Astrocyte (in vitro differentiated cells and primary cell): ENCODE data around the gene DFFB. TPM values are rescaled to one million over a fixed set of nuclear protein-coding genes. Genes with fewer than 3 reads are reported as not detected.

Experiments used
- DNase-seq: peaks from one replicate; pipeline ENCODE4 v3.0.0-alpha.2; 2010; ENCODE audit warnings: low read depth
- FAIRE-seq: peaks from 2 replicates; lab custom pipeline; 2011; peaks lifted over from hg19 to GRCh38; lab: Jason Lieb, UNC
- H2AFZ ChIP-seq: 2 replicates; pipeline ENCODE4 v1.6.0; 2012; ENCODE audit warnings: low read depth, low read length, inconsistent platforms
- H3K27ac ChIP-seq: 2 replicates; pipeline ENCODE4 v1.5.1; 2011; ENCODE audit warnings: low read depth, low read length, inconsistent platforms
- H3K27me3 ChIP-seq: 2 replicates; pipeline ENCODE4 v1.6.0; 2011; ENCODE audit warnings: low read length, inconsistent platforms; ENCODE audit not compliant: insufficient read depth
- H3K36me3 ChIP-seq: 2 replicates; pipeline ENCODE4 v1.5.1; 2011; ENCODE audit warnings: low read length, inconsistent platforms; ENCODE audit not compliant: insufficient read depth
- H3K4me1 ChIP-seq: 2 replicates; pipeline ENCODE4 v1.5.1; 2011; ENCODE audit warnings: low read length, inconsistent platforms; ENCODE audit not compliant: insufficient read depth
- H3K4me2 ChIP-seq: 2 replicates; pipeline ENCODE4 v1.6.0; 2012; ENCODE audit warnings: low read length, inconsistent platforms
- H3K4me3 ChIP-seq: 2 replicates; pipeline ENCODE4 v1.5.1; 2011; ENCODE audit warnings: low read depth, mild to moderate bottlenecking, low read length, inconsistent platforms; ENCODE audit not compliant: insufficient read depth
- H3K79me2 ChIP-seq: 2 replicates; pipeline ENCODE4 v1.6.0; 2012; ENCODE audit warnings: mild to moderate bottlenecking, low read length, inconsistent platforms; ENCODE audit not compliant: insufficient read depth
- H3K9ac ChIP-seq: 2 replicates; pipeline ENCODE4 v1.6.0; 2012; ENCODE audit warnings: mild to moderate bottlenecking, low read length, inconsistent platforms
- H3K9me3 ChIP-seq: 2 replicates; pipeline ENCODE4 v1.5.1; 2012; ENCODE audit warnings: low read depth, mild to moderate bottlenecking, low read length, inconsistent platforms; ENCODE audit not compliant: insufficient read depth
- H4K20me1 ChIP-seq: 2 replicates; pipeline ENCODE4 v1.6.0; 2012; ENCODE audit warnings: low read length, inconsistent platforms; ENCODE audit not compliant: insufficient read depth
- H3K27ac Mint-ChIP-seq: one replicate; pipeline ENCODE4 v1.8.0; 2021; ENCODE audit warnings: mild to moderate bottlenecking, mixed read lengths; ENCODE audit not compliant: unreplicated experiment
- H3K27me3 Mint-ChIP-seq: one replicate; pipeline ENCODE4 v1.8.0; 2021; ENCODE audit warnings: low read depth, mixed read lengths; ENCODE audit not compliant: unreplicated experiment
- H3K36me3 Mint-ChIP-seq: one replicate; pipeline ENCODE4 v1.8.0; 2021; ENCODE audit warnings: low read depth, mixed read lengths; ENCODE audit not compliant: unreplicated experiment
- H3K4me1 Mint-ChIP-seq: one replicate; pipeline ENCODE4 v1.8.0; 2021; ENCODE audit warnings: low read depth, mixed read lengths; ENCODE audit not compliant: unreplicated experiment
- H3K4me3 Mint-ChIP-seq: one replicate; pipeline ENCODE4 v1.8.0; 2021; ENCODE audit warnings: mild to moderate bottlenecking, moderate library complexity, mixed read lengths; ENCODE audit not compliant: unreplicated experiment
- H3K9me3 Mint-ChIP-seq: one replicate; pipeline ENCODE4 v1.8.0; 2021; ENCODE audit warnings: mild to moderate bottlenecking, mixed read lengths; ENCODE audit not compliant: unreplicated experiment
- CTCF ChIP-seq: IDR thresholded peaks from 2 replicates; pipeline ENCODE4 v1.5.1; 2011; ENCODE audit warnings: low read depth, mild to moderate bottlenecking, inconsistent platforms, low read length, moderate library complexity; ENCODE audit not compliant: insufficient read depth
- EZH2 ChIP-seq: IDR thresholded peaks from 2 replicates; pipeline ENCODE4 v1.6.1; 2012; ENCODE audit warnings: mild to moderate bottlenecking, low read length, inconsistent platforms; ENCODE audit not compliant: insufficient read depth
- total RNA-seq: library from RNA; stranded (reverse); gene quantifications from 2 replicates; pipeline ENCODE4 v1.2.1, GENCODE V29; 2021

DFFB gene
- total RNA-seq, 1 donor from 2014 or later: 7.4 TPM

DNA sequence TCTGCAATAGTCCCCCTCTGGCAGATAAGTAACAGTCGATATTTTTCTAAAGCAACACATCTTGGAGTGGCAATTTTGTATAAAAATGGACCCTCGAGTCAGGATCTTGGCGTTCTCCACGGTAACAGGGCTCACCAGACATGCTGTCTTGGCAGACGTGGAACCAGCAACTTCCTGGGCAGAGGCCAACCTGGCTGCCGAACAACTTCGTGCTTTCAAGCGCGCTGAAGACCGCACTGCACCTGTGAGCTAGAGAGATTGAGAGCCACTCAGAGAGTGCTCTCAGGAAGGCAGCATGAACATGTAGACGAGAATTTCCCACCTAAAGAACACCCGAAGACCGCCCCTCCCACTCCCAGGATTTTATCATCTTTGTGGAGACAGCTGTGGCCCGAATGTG, 35.5 kb downstream of the DFFB start:
- DNase-seq (no peak), FAIRE-seq (no peak)
- Histone ChIP-seq H3K9ac (no peak overlapping the region), H3K4me2 (no peak overlapping the region), H3K27me3 (no peaks in the 10 kb centered on the region), H2AFZ (no peak overlapping the region), H3K79me2 (peaks cover 57% of the 10 kb centered on the region), H3K9me3 (no peaks in the 10 kb centered on the region), H4K20me1 (peaks cover 44% of the 10 kb centered on the region), H3K4me3 (no peak overlapping the region), H3K4me1 (no peaks in the 10 kb centered on the region), H3K36me3 (peaks cover 22% of the 10 kb centered on the region), H3K27ac (no peak overlapping the region)
- Mint-ChIP-seq H3K4me1 (peaks cover 17% of the 10 kb centered on the region), H3K4me3 (no peak overlapping the region), H3K27me3 (no peaks in the 10 kb centered on the region), H3K9me3 (peaks cover 2% of the 10 kb centered on the region), H3K27ac (no peak overlapping the region), H3K36me3 (peaks cover 15% of the 10 kb centered on the region)
- TF ChIP-seq CTCF (no peak), EZH2 (no peak)

- Histone ChIP-seq H2AFZ (no peak overlapping the region), H3K4me3 (no peak overlapping the region), H3K4me1 (no peaks in the 10 kb centered on the region), H3K79me2 (peaks cover 61% of the 10 kb centered on the region), H3K36me3 (peaks cover 18% of the 10 kb centered on the region), H3K27ac (no peak overlapping the region), H3K9ac (no peak overlapping the region), H3K9me3 (no peaks in the 10 kb centered on the region), H3K27me3 (no peaks in the 10 kb centered on the region), H4K20me1 (peaks cover 48% of the 10 kb centered on the region), H3K4me2 (no peak overlapping the region)
- H3K27ac Mint-ChIP-seq: no peak overlapping the region
- peaks cover 13% of the 10 kb centered on the region for H3K36me3 Mint-ChIP-seq
- no peaks in the 10 kb centered on the region for H3K27me3 Mint-ChIP-seq
- no peak overlapping the region for H3K4me3 Mint-ChIP-seq
- H3K4me1 Mint-ChIP-seq: peaks cover 17% of the 10 kb centered on the region
- no peak for TF ChIP-seq CTCF
- no peak for TF ChIP-seq EZH2
- DNase-seq: no peak
- FAIRE-seq: no peak
- peaks cover 2% of the 10 kb centered on the region for H3K9me3 Mint-ChIP-seq
Observed at GRCh38 chr1:3893190-3893589, 35.9 kb downstream of the DFFB start.

GRCh38 chr1:3894626-3895278, 37.5 kb downstream of the DFFB start:
- no peak for FAIRE-seq
- no peak overlapping the region for H3K4me3 ChIP-seq
- H3K36me3 Mint-ChIP-seq: peaks cover 13% of the 10 kb centered on the region
- H3K9ac ChIP-seq: no peak overlapping the region
- no peak for TF ChIP-seq CTCF
- no peak for TF ChIP-seq EZH2
- peaks cover 55% of the 10 kb centered on the region for H4K20me1 ChIP-seq
- no peak for DNase-seq
- no peak overlapping the region for H2AFZ ChIP-seq
- peaks cover 20% of the 10 kb centered on the region for H3K4me1 Mint-ChIP-seq
- H3K4me3 Mint-ChIP-seq: no peak overlapping the region
- no peak overlapping the region for H3K27ac Mint-ChIP-seq
- no peaks in the 10 kb centered on the region for H3K9me3 ChIP-seq
- peaks cover 5% of the 10 kb centered on the region for H3K4me1 ChIP-seq
- peaks cover 6% of the 10 kb centered on the region for H3K9me3 Mint-ChIP-seq
- H3K79me2 ChIP-seq: peaks cover 77% of the 10 kb centered on the region
- H3K27me3 Mint-ChIP-seq: no peaks in the 10 kb centered on the region
- H3K27me3 ChIP-seq: no peaks in the 10 kb centered on the region
- H3K27ac ChIP-seq: no peak overlapping the region
- H3K36me3 ChIP-seq: peaks cover 14% of the 10 kb centered on the region
- H3K4me2 ChIP-seq: no peak overlapping the region
